Stimulated activated CD4-positive, alpha-beta T cell treated with anti-CD3 and anti-CD28 coated beads, Interleukin-12 subunit alpha, Interleukin-12 subunit beta, amount 100 ng/mL, for 48 hours (primary cell): ENCODE measurements around the gene KLF12.

Experiments
- DNase-seq, 3 donors: peaks; one replicate each; pipeline ENCODE4 v3.0.0-alpha.2; 2020; ENCODE audit warnings: low read depth in 2 of 3, low spot score in 1 of 3

KLF12 gene

GRCh38 chr13:74104661-74105275 lies 29.4 kb downstream of the KLF12 start:
- no peak for DNase-seq

- DNase-seq = no peak
These were observed 30.1 kb downstream of the KLF12 start for GRCh38 chr13:74103970-74104555.

GRCh38 chr13:74103196-74103595 lies 31.0 kb downstream of the KLF12 start:
- DNase-seq = no peak

GRCh38 chr13:74102691-74103090 lies 31.5 kb downstream of the KLF12 start:
- no peak for DNase-seq

- no peak for DNase-seq
These were observed 32.8 kb downstream of the KLF12 start for GRCh38 chr13:74101436-74101835.

GRCh38 chr13:74098077-74098476 lies 36.1 kb downstream of the KLF12 start:
- DNase-seq = no peak

- no peak for DNase-seq
These were observed 37.1 kb downstream of the KLF12 start for GRCh38 chr13:74097116-74097515.

- DNase-seq = no peak
These were observed 40.5 kb downstream of the KLF12 start for GRCh38 chr13:74093691-74094090.

GRCh38 chr13:74092711-74093110 lies 41.5 kb downstream of the KLF12 start:
- no peak for DNase-seq

- DNase-seq = no peak
These were observed 43.2 kb downstream of the KLF12 start for GRCh38 chr13:74090869-74091605.

GRCh38 chr13:74090397-74090796 lies 43.8 kb downstream of the KLF12 start:
- no peak for DNase-seq

GRCh38 chr13:74087357-74087756 lies 46.8 kb downstream of the KLF12 start:
- no peak for DNase-seq
